ENCODE results near the gene CHMP2B.
"Not testable (repeated sequence)": the region's sequence is repeated elsewhere in the genome, so short reads cannot be mapped to it uniquely, and the experiment has no call there.

CHMP2B gene

GRCh38 chr3:87229113-87229512 is 2.0 kb downstream of the CHMP2B start:
- DNase-seq (ENCODE audit: extremely low read depth in 1 of 2, low read depth in 1 of 2): no peak

GRCh38 chr3:87233805-87234204 is 6.7 kb downstream of the CHMP2B start:
- DNase-seq (ENCODE audit: extremely low read depth in 1 of 2, low read depth in 1 of 2): no peak

- no peak for DNase-seq (ENCODE audit: extremely low read depth in 1 of 2, low read depth in 1 of 2)
Observed at GRCh38 chr3:87236093-87236492, 9.0 kb downstream of the CHMP2B start.

GRCh38 chr3:87246662-87247429 is 19.7 kb downstream of the CHMP2B start:
- no peak for DNase-seq (ENCODE audit: extremely low read depth in 1 of 2, low read depth in 1 of 2)

- DNase-seq (ENCODE audit: extremely low read depth in 1 of 2, low read depth in 1 of 2): no peak
Observed at GRCh38 chr3:87247430-87247773, 20.3 kb downstream of the CHMP2B start.

- not testable (repeated sequence) for DNase-seq (ENCODE audit: extremely low read depth in 1 of 2, low read depth in 1 of 2)
Observed at GRCh38 chr3:87248231-87248630, 21.1 kb downstream of the CHMP2B start.

GRCh38 chr3:87248831-87249230 is 21.7 kb downstream of the CHMP2B start:
- DNase-seq (ENCODE audit: extremely low read depth in 1 of 2, low read depth in 1 of 2): no peak

GRCh38 chr3:87250009-87250408 is 22.9 kb downstream of the CHMP2B start:
- DNase-seq (ENCODE audit: extremely low read depth in 1 of 2, low read depth in 1 of 2): no peak

GRCh38 chr3:87260270-87260669 is 33.2 kb downstream of the CHMP2B start:
- DNase-seq (ENCODE audit: extremely low read depth in 1 of 2, low read depth in 1 of 2): peak; percentile 5 to 8

GRCh38 chr3:87261925-87262324 is 34.8 kb downstream of the CHMP2B start:
- DNase-seq (ENCODE audit: extremely low read depth in 1 of 2, low read depth in 1 of 2): no peak

- no peak for DNase-seq (ENCODE audit: extremely low read depth in 1 of 2, low read depth in 1 of 2)
Observed at GRCh38 chr3:87267953-87268645, 41.0 kb downstream of the CHMP2B start.

- DNase-seq (ENCODE audit: extremely low read depth in 1 of 2, low read depth in 1 of 2): no peak
Observed at GRCh38 chr3:87268646-87269211, 41.6 kb downstream of the CHMP2B start.

GRCh38 chr3:87269723-87270122 is 42.6 kb downstream of the CHMP2B start:
- no peak for DNase-seq (ENCODE audit: extremely low read depth in 1 of 2, low read depth in 1 of 2)

GRCh38 chr3:87270908-87271700 is 44.0 kb downstream of the CHMP2B start:
- no peak for DNase-seq (ENCODE audit: extremely low read depth in 1 of 2, low read depth in 1 of 2)

- no peak for DNase-seq (ENCODE audit: extremely low read depth in 1 of 2, low read depth in 1 of 2)
Observed at GRCh38 chr3:87272718-87273341, 45.7 kb downstream of the CHMP2B start.

- no peak for DNase-seq (ENCODE audit: extremely low read depth in 1 of 2, low read depth in 1 of 2)
Observed at GRCh38 chr3:87276484-87276883, 49.4 kb downstream of the CHMP2B start, which contains the start of gene POU1F1. Gene POU1F1, minus strand, starts transcription at chr3:87276584. Its CDS starts 122 bp downstream, at chr3:87276462.

GRCh38 chr3:87287011-87287410 is 59.9 kb downstream of the CHMP2B start:
- no peak for DNase-seq (ENCODE audit: extremely low read depth in 1 of 2, low read depth in 1 of 2)

- no peak for DNase-seq (ENCODE audit: extremely low read depth in 1 of 2, low read depth in 1 of 2)
Observed at GRCh38 chr3:87288446-87288845, 61.3 kb downstream of the CHMP2B start.

- no peak for DNase-seq (ENCODE audit: extremely low read depth in 1 of 2, low read depth in 1 of 2)
Observed at GRCh38 chr3:87298111-87298718, 71.1 kb downstream of the CHMP2B start.

- DNase-seq (ENCODE audit: extremely low read depth in 1 of 2, low read depth in 1 of 2): not testable (repeated sequence)
Observed at GRCh38 chr3:87305031-87305430, 77.9 kb downstream of the CHMP2B start.
